ENCODE measurements around the gene WFDC8.
"Not testable (repeated sequence)": the region's sequence is repeated elsewhere in the genome, so short reads cannot be mapped to it uniquely, and the experiment has no call there.

WFDC8 gene

GRCh38 chr20:45579184-45579583, at the start of gene WFDC8:
WFDC8 (minus strand) TSS chr20:45579284; CDS start chr20:45579247, 37 bp downstream.
- DNase-seq (ENCODE audit: low read depth, low spot score), result no peak

- DNase-seq (ENCODE audit: low read depth, low spot score), result no peak
These were observed 47.5 kb upstream of the WFDC8 start for GRCh38 chr20:45626540-45626939.

- DNase-seq (ENCODE audit: low read depth, low spot score), result no peak
These were observed 42.5 kb upstream of the WFDC8 start for GRCh38 chr20:45621593-45621992.

GRCh38 chr20:45617591-45617990, 38.5 kb upstream of the WFDC8 start:
- no peak for DNase-seq (ENCODE audit: low read depth, low spot score)

- DNase-seq (ENCODE audit: low read depth, low spot score), result no peak
These were observed 33.2 kb upstream of the WFDC8 start for GRCh38 chr20:45612314-45612713.

- DNase-seq (ENCODE audit: low read depth, low spot score), result no peak
These were observed 32.0 kb upstream of the WFDC8 start for GRCh38 chr20:45611054-45611453.

GRCh38 chr20:45607810-45608209, 28.7 kb upstream of the WFDC8 start:
- DNase-seq (ENCODE audit: low read depth, low spot score), result no peak

- DNase-seq (ENCODE audit: low read depth, low spot score), result no peak
These were observed 16.2 kb upstream of the WFDC8 start for GRCh38 chr20:45595235-45595634.

- no peak for DNase-seq (ENCODE audit: low read depth, low spot score)
These were observed 14.4 kb upstream of the WFDC8 start for GRCh38 chr20:45593498-45593897.

GRCh38 chr20:45592574-45593189, 13.6 kb upstream of the WFDC8 start:
- peak; percentile 52 for DNase-seq (ENCODE audit: low read depth, low spot score)

- no peak for DNase-seq (ENCODE audit: low read depth, low spot score)
These were observed 10.6 kb upstream of the WFDC8 start for GRCh38 chr20:45589725-45590124.

- no peak for DNase-seq (ENCODE audit: low read depth, low spot score)
These were observed 9.7 kb upstream of the WFDC8 start for GRCh38 chr20:45588800-45589199.

- DNase-seq (ENCODE audit: low read depth, low spot score), result not testable (repeated sequence)
These were observed 6.9 kb upstream of the WFDC8 start for GRCh38 chr20:45585986-45586385.

GRCh38 chr20:45584294-45584693, 5.2 kb upstream of the WFDC8 start:
- not testable (repeated sequence) for DNase-seq (ENCODE audit: low read depth, low spot score)

GRCh38 chr20:45583502-45583901, 4.4 kb upstream of the WFDC8 start:
- DNase-seq (ENCODE audit: low read depth, low spot score), result no peak

- DNase-seq (ENCODE audit: low read depth, low spot score), result no peak
These were observed 2.6 kb upstream of the WFDC8 start for GRCh38 chr20:45581702-45582101.

- DNase-seq (ENCODE audit: low read depth, low spot score), result no peak
These were observed 853 bp downstream of the WFDC8 start for GRCh38 chr20:45578231-45578630.

- DNase-seq (ENCODE audit: low read depth, low spot score), result no peak
These were observed 2.1 kb downstream of the WFDC8 start for GRCh38 chr20:45576995-45577394.

- DNase-seq (ENCODE audit: low read depth, low spot score), result no peak
These were observed 3.2 kb downstream of the WFDC8 start for GRCh38 chr20:45575931-45576330.

- DNase-seq (ENCODE audit: low read depth, low spot score), result not testable (repeated sequence)
These were observed 9.4 kb downstream of the WFDC8 start for GRCh38 chr20:45569650-45570049.

- no peak for DNase-seq (ENCODE audit: low read depth, low spot score)
These were observed 14.3 kb downstream of the WFDC8 start for GRCh38 chr20:45564760-45565276.

GRCh38 chr20:45555198-45555597, 23.9 kb downstream of the WFDC8 start:
- no peak for DNase-seq (ENCODE audit: low read depth, low spot score)

- no peak for DNase-seq (ENCODE audit: low read depth, low spot score)
These were observed 26.6 kb downstream of the WFDC8 start for GRCh38 chr20:45552456-45552855.

GRCh38 chr20:45550765-45551164, 28.3 kb downstream of the WFDC8 start:
- no peak for DNase-seq (ENCODE audit: low read depth, low spot score)
